GM18861 (cell line): ENCODE results near the gene ISG15.
"Not testable (repeated sequence)": the region's sequence is repeated elsewhere in the genome, so short reads cannot be mapped to it uniquely, and the experiment has no call there.

Experiments
- ATAC-seq: cut with Tn5 transposase; IDR thresholded peaks from one replicate; pipeline ENCODE4 v1.9.1; 2021; ENCODE audit not compliant: unreplicated experiment

Gene ISG15

DNA sequence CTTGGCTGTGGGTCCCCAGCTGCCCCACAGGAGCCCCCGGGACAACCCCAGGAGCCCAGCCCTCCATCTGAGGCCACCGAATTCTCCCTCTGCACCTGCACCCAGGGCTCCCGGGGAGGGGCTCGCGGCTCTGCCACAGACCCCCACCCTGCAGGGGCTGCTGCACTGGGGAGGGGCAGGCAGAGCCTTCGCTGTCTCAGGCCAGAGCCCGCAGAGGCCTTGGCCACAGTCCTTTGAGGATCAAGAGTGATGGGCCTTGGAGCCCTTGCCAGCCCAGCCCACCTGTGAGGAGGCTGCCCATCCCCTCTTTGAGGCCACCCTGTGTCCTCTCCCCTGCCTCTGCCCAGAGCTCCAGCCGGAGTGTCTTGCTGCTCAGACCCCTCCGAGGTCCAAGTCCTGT is 37.9 kb upstream of the ISG15 start:
- no peak for ATAC-seq

DNA sequence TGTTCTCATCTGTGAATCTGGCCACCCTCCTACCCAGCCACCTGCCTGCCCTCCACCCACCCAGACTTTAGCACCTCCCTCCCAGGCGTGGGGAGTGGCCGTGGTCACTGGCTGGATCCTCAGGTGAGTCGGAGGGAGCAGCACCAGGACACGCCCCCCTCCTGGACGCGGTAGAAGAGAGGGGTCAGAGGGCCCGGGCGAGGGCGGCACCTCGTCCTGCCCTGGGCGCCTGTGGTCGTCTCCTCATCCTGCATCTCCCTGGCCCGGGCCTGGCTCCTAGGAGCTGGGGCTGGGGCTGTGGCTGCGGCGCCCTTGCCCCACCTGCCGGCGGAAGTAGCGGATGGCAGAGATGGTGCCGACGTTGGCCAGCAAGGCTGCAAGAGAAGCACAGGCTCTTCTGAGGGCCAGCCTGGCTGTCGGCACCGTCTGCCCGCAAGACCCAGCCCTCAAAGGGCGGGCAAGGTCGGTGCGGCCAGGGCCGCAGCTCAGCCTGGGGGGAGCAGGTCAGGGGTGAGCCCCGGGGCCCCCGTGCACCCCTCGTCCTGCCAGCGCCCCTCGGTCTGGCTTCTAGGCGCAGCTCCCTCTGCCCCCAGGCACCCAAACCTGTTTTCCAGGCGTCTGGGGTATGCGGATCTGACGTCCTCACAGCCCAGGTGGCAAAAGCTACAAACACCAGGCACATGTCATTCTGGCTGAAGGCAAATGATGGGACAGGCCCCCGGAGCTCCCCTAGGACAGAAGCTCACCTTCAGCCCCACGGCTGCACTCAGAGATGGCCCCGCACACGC is 37.2 kb upstream of the ISG15 start:
- no peak for ATAC-seq

DNA sequence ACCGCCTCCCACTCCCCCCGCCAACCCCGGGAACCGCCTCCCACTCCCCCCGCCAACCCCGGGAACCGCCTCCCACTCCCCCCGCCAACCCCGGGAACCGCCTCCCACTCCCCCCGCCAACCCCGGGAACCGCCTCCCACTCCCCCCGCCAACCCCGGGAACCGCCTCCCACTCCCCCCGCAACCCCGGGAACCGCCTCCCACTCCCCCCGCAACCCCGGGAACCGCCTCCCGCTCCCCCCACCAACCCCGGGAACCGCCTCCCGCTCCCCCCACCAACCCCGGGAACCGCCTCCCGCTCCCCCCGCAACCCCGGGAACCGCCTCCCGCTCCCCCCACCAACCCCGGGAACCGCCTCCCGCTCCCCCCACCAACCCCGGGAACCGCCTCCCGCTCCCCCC is 36.5 kb upstream of the ISG15 start:
- not testable (repeated sequence) for ATAC-seq

DNA sequence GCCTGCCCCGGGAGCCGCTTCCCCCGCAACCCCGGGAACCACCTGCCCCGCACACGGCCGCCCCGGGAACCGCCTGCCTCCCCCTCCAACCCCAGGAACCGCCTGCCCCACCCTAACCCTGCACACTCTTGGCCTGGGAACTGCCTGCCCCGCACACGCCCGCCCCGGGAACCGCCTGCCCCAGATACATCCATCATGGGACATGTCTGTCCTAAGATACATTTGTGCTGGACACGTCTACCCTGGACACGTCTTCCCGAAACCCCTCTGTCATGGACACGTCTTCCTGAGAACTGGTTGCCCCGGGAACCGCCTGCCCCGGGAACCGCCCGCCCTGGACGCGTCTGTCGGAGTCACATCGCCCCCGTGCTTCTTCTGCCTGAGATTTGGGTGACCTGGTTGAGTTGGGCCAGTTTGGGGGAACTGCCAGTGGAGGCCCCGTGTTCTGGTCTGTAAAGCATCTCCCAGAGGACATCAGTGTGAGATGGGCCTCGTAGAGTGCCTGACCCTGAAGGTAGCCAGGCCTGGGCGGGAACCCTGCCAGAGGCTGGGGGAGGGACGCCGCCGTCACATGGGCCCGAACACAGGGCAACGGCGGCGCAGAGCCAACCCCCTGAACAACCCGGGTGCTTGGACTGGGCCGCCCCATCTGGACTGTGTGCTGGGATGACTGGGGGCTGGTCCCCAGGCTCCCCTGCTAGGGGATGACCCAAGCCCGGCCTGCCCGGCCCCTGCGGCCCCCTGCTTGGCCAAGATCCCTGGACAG is 35.0 kb upstream of the ISG15 start:
- ATAC-seq = no peak

DNA sequence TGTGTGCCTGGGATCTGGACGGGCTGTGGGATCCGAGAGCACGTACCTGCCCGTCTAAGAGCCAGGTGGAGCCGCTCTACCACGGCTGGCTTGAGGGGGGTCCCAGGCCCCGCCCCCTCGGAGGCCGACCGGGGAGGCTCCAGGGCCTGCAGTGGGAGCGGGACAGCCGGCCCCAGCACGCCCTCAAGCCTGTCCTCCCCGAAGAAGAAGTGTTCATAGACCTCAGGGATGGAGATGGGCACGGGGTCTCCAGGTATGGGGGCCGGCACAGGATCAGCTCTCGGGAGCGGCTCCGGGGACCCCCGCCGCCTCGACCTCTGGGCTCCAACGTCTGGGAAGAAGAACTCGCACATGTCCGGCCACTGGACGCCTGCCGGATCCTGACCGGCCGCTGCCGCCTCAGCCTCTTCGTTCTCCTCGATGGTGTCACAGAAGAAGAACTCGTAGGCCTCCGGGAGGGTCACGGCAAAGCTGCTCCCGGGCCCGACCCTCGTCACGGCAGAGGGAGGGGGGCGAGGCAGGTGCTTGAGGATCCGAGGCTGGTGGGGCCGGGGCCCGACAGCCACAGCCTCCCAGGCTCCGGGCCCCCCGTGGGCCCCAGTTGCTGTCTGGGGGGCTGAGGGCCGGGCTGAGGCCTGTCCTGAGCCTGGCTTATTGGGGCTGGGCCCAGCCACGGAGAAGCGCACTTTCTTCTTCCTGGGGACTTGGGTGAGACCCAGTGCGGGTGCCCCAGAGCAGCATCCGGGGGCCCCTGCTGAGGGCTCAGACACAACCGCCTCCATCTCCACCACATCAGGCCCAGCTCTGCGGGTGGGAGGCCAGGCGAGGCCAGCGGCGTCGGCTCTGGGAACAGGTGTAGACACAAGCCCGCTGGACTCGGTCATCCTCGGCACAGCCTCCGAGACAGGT is 34.2 kb upstream of the ISG15 start:
- no peak for ATAC-seq

DNA sequence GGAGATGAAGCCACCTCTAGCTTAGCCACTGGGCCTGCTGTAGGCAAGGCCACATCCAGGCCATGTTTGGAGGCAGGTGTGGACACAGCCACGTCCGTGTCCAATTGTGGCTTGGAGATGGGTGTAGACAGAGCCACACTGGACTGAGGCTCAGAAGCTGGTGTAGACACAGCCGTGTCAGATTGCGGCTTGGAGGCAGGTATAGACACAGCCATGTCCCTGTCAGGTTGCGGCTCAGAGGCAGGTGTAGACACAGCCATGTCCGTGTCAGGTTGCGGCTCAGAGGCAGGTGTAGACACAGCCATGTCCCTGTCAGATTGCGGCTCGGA is 33.6 kb upstream of the ISG15 start:
- ATAC-seq = no peak

DNA sequence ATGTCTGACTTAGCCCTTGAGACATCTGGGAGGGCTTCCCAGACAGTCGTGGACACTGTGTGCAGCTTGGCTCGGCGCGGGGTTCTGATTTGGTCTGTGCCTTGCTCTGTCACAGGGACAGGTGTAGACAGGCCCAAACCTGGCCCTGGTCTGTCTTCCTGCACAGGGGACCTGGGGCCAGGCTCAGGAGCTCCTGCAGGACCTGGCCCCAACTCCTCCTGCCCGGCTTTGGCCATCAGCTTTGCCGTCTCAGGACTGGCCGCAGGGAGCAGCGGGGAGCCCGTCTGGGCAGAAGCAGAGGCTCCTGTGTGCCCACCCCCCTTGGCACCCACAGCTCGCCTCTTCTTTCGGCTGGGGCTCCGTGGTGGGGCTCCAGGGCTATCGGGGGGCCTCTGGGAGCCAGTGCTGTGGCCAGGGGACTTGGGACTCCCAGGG is 33.1 kb upstream of the ISG15 start:
- ATAC-seq = no peak

DNA sequence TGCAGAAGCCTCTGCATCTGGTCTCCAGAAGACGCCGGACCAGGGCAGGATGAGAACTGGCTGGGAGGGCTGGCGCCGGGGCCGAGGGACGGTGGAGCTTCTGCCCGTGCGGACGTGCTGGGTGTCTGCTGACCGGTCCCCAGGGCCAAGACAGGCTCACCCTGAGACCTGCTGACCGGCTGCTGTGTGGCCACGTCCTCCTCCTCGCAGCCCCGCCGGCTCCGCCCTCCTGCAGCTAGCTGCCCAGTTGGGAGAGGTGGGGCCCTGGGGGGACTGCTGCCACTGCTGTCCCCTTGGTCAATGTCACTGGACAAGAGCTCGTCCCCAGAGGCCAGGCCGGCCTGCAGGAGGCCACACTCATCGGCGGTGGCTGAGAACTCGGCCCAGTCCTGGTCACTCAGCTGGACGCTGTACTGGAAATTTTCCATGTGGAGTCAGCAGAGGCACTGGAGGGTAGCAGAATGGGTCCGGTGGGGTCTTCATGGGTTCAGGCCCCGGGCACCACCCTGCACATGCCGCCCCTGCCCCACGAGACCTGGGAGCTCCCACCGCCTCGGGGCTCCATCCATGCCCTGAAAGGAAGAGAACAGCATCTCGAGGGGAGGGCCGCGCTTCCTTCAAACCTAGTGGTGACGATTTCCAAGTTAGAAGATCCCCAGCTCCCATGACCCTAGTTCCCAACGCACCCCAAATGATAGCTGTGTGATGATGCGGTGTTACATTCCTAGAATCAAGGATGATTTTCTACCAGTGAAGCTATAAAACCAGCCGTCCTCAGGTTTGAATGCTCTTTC is 32.5 kb upstream of the ISG15 start:
- no peak for ATAC-seq

DNA sequence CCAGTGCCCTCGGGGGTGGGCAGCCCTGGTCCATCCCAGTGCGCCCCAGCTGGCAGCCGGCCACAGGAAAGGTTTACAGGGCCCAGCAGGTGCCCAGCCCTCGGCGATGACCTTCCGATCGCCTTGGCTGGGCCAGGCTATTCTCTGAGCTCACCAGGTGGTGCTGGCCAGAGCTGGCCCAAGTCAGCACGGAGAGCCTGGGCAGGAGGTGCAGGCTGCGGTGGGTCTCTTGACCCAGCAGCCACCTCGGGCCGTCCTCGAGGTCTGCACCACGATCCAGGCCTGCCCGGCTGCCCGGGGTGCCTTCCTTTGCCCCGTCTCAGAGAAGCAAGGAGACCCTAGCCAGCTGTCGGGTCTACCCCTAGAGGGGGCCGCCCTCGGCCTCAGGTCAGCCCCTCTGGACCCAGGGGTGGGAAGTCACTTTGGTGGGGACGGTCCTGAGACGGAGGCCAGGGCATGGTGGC is 31.8 kb upstream of the ISG15 start:
- ATAC-seq = no peak

DNA sequence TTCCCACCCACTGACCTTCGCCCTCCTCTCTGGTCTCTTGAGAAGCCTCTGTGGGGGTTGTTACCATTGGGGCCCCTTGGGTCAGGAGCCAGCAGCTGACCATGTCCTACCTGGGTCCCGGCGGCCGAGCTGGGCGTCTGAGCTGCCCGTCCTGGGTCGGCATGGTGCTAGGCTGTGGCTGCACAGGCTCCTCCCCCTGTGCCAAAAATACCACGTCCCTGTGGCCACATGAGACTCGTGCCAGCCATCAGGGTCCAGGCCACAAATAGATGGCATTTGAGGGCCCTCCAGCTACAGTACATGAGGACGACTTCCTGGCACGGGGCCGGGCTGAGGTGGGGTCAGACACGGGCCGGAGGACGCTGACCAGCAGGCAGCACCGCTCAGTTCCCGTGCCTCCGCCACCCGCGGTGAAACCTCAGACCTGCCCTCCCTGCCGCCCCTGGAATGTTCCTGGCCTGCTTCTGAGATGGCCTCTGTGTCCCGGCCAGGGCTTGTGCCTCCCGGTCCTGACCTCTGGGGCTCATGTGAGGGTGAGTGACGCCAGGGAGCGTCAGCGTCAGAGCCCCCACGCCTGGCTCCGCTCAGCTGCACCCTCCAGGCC is 31.2 kb upstream of the ISG15 start, which contains the start of gene PERM1:
TSS of gene PERM1 (minus strand) at position 139 of the 604 bp plus-strand sequence. CDS start 1,064 bp downstream, outside the sequence.
- ATAC-seq = no peak

DNA sequence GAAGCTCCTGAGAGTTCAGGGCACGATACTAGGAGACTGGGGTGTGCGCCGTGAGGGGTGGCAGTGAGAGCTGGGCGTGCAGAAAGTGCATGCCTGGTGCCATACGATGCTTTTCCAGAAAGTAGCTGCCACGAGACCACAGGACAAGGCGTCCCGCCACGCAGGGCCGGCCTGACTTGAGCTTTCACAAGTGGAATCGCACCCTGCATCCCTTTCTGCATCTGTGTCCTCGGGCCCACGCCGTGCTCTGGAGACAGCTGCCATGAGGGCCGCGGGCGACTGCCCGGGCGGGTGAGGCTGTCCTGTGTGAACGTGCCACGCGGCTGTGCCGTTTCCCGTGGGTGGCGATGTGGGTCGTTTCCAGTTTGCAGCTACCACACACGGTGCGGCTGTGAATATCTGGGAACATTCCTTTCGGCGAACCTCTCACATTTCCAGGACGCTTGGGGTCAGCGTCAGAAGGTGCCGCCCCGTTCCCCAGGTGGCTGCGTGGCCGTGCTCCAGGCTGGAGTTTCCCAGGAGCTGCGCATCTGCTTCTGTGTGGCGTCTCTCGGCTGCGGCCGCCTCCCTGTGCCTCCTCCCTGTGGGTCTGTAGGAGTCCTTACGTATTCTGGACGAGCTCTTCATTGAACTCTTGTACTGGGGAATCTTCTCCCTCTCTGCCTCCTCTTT is 30.4 kb upstream of the ISG15 start:
- no peak for ATAC-seq

DNA sequence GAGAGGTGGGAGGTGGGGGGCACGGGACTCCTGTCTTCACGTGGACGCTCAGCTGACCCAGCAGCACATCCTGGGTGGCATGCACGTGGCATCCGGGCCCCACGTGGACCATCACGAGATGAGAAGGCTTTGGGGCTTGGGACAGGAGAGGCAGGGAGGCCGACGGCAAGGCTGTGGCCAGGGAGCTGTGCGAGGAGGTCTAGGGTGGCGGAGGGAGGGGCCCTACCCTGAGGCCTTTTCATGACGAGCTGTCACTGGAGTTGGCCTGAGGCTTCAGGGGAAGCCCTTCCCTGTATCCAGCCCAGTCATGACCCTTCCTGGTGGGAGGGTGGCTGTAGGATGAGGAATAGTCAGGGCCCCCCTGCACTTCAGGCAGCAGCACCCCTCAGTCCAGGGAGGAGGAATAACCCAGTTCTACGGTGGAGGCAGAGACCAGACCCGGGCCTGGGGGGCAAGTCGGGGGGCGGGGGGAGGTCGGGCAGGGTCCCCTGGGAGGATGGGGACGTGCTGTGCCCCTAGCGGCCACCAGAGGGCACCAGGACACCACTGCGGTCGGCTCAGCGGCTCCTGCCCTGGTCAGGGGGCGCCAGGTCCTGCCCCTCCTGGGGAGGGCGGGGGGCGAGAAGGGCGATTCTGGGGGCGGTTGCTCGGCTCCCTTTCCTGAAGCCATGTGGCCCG is 29.4 kb upstream of the ISG15 start:
- no peak for ATAC-seq

DNA sequence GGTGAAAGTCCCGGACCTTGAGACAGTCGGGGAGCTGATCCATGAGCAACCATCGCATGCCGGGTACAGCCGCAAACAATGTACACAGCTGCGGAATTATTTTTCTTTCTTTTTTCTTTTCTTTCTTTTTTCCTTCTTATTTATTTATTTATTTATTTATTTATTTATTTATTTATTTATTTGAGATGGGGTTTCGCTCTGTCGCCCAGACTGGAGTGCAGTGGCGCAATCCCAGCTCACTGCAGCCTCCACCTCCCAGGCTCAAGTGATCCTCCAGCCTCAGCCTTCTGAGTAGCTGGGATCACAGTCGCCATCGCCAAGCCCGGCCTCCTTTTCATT is 28.9 kb upstream of the ISG15 start:
- ATAC-seq = no peak

DNA sequence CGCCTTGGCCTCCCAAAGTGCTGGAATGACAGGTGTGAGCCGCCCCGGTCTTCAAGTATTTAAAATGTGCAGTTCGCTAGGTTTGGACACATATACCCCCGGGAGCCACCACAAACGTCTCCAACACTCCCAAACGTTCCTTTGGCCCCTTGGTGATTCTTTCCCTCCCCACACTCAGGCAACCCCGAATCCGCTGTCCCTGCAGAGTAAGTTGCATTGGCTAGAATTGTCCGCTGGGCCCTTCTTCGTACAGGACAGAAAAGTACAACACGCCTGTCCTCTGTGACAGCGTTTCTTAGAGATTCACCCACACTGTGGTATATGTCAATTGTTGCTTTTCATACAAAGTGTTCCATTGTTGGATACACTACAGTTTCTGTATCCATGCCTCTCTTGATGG is 28.2 kb upstream of the ISG15 start:
- no peak for ATAC-seq

DNA sequence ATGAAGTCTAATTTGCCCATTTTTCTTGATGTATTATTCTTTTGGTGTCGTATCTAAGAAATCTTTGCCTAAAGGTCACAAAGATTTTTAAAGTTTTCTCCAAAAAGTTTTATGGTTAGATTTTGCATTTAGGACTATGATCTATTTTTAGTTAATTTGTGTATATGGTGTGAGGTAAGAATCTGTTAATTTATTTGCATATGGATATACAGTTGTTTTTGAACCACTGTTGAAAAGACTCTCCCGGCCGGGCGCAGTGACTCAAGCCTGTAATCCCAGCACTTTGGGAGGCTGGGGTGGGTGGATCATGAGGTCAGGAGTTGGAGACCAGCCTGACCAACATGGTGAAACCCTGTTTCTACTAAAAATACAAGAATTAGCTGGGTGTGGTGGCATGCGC is 25.2 kb upstream of the ISG15 start:
- ATAC-seq = not testable (repeated sequence)

DNA sequence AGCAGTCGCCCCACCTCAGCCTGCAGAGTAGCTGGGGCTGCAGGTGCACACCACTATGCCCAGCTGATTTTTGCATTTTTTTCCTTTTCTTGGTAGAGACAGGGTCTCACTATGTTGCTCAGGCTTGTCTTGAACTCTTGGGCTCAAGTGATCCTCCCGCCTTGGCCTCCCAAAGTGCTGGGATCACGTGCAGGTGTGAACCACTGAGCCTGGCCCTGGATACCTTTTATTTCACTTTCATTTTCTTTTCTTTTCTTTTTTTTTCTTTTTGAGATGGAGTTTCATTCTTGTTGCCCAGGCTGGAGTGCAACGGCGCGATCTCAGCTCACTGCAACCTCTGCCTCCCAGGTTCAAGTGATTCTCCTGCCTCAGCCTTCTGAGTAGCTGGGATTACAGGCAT is 22.0 kb upstream of the ISG15 start:
- not testable (repeated sequence) for ATAC-seq

DNA sequence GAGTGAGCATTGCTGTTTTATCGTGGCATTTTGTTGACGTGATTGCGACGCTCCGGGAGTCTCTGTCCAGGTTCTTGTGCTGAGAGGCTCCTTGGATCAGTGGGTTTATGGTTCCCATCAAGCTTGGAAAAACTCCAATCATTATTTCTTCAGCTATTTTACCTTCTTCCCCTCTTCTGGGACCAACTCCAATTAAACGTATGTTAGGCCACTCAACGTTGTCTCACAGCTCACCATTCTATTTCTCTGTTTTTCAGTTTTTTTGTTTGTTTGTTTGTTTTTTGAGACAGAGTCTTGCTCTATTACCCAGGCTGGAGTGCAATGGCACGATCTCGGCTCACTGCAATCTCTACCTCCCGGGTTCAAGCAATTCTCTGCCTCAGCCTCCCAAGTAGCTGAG is 21.4 kb upstream of the ISG15 start:
- no peak for ATAC-seq

DNA sequence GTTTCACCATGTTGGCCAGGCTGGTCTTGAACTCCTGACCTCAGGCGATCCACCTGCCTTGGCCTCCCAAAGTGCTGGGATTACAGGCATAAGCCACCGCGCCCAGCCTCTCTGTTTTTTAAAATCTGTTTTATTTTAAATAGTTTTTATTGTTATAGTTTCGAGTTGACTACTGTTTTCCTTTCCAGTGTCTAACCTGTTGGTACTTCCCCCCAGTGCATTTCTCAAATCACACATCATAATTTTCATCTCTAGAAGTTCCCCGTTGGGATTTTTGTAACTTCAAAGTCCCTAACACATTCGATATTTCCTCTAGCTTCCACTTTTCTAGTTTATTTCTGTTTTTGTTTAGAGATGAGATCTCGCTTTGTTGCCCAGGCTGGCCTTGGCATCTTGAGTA is 20.9 kb upstream of the ISG15 start:
- ATAC-seq = no peak

DNA sequence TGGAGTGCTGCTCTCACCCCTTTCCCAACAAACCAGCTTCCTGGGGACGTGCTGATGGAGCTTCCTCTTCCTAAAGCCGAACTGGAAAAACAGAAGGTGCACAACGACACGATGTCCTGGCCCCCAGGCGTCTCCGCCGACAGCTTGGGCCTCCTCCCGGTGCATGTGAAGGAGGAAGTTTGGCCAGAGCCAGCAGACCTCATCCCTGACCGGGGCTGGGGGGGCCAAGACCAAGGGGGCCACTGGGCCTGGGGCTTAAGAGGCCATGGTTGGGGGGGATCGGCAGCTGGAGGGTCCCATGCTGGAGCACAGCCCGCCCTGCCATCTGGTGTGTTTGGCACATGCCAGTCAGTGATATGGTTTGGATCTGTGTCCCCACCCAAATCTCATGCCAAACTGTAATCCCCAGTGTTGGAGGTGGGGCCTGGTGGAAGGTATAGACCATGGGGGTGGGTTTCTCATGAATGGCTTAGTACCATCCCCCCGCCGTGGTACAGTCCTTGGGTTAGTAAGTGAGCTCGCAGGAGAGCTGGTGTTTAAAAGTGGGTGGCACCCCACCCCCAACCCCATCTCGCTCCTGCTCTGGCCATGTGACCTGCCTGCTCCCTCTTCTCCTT is 19.8 kb upstream of the ISG15 start:
- no peak for ATAC-seq
